Measurements from ENCODE around the gene ZNF273.
"Not testable (repeated sequence)": the region's sequence is repeated elsewhere in the genome, so short reads cannot be mapped to it uniquely, and the experiment has no call there.

DNA sequence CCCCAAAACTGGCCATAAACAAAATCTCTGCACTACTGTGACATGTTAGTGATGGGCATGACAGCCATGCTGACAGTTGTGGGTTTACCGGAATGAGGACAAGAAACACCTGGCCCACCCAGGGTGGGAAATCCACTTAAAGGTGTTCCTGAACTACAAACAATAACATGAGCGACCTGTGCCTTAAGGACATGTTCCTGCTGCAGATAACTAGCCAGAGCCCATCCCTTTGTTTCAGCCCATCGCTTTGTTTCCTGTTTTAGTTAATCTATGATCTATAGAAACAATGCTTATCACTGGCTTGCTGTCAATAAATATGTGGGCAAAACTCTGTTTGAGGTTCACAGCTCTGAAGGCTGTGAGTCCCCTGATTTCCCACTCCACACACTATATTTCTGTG, 39.5 kb upstream of the ZNF273 start:
- not testable (repeated sequence) for TF ChIP-seq POLR2AphosphoS5 (IDR thresholded peaks at IDR 0.05); EZH2 (IDR thresholded peaks at IDR 0.05; ENCODE audit: borderline replicate concordance, insufficient read depth, low read length, poor library complexity, severe bottlenecking)
- TF ChIP-seq, protein P1, sequence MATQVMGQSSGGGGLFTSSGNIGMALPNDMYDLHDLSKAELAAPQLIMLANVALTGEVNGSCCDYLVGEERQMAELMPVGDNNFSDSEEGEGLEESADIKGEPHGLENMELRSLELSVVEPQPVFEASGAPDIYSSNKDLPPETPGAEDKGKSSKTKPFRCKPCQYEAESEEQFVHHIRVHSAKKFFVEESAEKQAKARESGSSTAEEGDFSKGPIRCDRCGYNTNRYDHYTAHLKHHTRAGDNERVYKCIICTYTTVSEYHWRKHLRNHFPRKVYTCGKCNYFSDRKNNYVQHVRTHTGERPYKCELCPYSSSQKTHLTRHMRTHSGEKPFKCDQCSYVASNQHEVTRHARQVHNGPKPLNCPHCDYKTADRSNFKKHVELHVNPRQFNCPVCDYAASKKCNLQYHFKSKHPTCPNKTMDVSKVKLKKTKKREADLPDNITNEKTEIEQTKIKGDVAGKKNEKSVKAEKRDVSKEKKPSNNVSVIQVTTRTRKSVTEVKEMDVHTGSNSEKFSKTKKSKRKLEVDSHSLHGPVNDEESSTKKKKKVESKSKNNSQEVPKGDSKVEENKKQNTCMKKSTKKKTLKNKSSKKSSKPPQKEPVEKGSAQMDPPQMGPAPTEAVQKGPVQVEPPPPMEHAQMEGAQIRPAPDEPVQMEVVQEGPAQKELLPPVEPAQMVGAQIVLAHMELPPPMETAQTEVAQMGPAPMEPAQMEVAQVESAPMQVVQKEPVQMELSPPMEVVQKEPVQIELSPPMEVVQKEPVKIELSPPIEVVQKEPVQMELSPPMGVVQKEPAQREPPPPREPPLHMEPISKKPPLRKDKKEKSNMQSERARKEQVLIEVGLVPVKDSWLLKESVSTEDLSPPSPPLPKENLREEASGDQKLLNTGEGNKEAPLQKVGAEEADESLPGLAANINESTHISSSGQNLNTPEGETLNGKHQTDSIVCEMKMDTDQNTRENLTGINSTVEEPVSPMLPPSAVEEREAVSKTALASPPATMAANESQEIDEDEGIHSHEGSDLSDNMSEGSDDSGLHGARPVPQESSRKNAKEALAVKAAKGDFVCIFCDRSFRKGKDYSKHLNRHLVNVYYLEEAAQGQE (IDR thresholded peaks at IDR 0.05; ENCODE audit: borderline replicate concordance) = not testable (repeated sequence)
- TF ChIP-seq, protein P2, sequence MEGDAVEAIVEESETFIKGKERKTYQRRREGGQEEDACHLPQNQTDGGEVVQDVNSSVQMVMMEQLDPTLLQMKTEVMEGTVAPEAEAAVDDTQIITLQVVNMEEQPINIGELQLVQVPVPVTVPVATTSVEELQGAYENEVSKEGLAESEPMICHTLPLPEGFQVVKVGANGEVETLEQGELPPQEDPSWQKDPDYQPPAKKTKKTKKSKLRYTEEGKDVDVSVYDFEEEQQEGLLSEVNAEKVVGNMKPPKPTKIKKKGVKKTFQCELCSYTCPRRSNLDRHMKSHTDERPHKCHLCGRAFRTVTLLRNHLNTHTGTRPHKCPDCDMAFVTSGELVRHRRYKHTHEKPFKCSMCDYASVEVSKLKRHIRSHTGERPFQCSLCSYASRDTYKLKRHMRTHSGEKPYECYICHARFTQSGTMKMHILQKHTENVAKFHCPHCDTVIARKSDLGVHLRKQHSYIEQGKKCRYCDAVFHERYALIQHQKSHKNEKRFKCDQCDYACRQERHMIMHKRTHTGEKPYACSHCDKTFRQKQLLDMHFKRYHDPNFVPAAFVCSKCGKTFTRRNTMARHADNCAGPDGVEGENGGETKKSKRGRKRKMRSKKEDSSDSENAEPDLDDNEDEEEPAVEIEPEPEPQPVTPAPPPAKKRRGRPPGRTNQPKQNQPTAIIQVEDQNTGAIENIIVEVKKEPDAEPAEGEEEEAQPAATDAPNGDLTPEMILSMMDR (IDR thresholded peaks at IDR 0.05; ENCODE audit: poor library complexity, severe bottlenecking) = not testable (repeated sequence)
